ENCODE measurements around the gene MAVS.

Gene MAVS

DNA sequence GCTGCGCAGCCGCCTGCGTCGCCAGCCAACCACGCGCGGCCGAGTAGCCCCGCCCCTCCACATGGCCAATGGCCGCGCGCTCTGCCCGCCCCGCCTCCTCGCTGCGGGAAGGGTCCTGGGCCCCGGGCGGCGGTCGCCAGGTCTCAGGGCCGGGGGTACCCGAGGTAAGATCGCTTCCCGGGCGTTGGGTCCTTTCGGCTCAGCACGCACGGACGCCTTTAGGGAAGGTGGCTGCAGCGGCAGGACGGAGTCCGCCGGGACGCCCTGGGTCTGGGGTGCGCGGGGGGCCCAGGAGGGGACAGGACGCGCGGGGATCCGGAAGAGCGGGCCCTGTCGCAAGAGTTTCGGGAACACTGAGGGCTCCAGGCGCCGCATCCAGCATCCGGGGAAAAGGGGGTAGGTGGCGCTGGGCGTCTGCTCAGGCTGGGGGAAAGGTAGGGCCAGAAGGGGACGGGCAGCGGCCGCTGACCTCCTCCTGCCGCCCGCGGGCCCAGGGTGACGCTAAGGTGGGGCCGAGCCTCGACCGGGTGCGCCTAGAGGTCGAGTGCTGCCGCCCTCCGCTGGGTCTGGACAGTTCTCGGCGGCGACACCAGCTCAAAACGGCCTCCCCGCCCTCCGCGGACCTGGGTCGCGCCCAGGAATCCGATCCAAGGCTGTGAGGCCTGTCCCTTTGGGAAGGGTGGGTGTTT, at the start of gene MAVS:
MAVS (plus strand) TSS at position 95 of the 689 bp plus-strand sequence. CDS start 7,791 bp downstream, outside the sequence.
- DNase-seq = peak; percentile 87

DNA sequence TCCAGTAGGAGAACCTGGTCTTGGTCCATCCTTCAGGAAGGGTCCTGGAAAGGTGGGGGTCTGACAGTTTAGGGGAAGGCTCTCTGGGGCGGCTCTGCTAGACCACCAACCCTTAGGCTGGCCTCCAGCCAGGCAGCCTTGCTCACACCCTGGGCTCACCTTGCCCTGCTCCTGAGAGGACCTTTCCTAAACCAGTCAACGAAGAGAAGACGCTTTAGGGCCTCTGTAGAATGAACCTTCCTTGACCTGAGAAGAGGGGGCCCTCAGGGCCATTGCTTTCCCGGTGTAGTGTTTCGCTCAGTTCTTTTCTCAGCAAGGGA, 49.4 kb upstream of the MAVS start:
- DNase-seq = no peak

- DNase-seq = no peak
Measured at GRCh38 chr20:3797592-3798372, 48.9 kb upstream of the MAVS start.

DNA sequence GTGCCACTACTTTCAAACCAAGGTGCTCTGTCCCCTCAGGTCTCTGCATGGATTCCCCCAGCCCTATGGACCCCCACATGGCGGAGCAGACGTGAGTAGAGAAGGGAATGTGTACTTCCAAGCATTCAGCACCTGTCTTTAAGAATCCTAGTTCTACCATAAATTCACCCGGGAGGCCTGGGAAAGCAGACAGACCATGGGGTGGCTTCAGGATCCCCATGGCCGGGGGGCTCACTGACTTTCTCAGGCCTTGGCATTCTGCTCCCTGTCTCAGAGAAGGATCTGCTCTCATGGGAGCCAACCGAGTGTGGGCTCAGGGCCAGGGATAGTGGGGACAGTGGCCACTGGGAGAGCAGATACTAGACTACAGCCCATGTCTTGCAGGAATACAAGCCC, 48.3 kb upstream of the MAVS start:
- DNase-seq = no peak

DNA sequence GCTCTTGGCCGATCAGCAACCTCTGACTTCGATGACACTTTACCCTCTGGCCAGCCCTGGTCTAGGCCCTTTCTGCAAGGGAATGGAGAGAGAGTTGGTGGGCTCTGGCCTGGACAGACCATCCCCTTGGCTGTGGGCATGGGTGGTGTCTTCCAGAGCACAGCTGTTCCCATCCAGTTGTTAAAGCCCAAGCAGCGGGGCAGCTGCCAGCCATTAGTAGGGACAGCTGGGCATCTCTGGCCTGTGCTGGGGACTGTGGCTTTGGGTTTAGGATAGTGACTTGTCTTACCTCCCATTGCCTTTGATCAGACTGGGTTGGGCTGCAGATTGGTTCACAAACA, 47.8 kb upstream of the MAVS start:
- no peak for DNase-seq

DNA sequence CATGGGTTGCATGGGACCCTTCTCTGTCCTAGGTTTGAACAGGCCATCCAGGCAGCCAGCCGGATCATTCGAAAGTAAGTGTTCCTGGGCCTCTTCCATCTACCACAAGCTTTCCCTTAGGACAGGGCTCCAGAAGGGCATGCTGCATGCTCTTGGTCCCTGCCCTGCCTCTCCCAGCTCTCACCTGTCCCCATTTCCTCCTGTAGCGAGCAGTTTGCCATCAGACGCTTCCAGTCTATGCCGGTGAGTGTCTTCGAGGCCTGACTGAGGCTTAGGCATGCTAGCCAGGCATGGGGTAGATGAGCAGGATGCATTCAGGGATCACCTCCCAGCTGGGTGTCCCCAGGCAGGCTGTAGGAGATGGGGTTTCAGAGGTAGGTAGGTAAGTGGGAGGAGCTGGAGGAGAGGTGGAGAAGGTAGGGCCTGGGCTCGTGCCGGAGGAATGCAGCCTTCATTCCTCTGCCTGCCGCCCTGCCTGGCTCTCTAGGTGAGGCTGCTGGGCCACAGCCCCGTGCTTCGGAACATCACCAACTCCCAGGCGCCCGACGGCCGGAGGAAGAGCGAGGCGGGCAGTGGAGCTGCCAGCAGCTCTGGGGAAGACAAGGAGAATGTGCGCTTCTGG, 46.3 kb upstream of the MAVS start:
- DNase-seq = no peak

DNA sequence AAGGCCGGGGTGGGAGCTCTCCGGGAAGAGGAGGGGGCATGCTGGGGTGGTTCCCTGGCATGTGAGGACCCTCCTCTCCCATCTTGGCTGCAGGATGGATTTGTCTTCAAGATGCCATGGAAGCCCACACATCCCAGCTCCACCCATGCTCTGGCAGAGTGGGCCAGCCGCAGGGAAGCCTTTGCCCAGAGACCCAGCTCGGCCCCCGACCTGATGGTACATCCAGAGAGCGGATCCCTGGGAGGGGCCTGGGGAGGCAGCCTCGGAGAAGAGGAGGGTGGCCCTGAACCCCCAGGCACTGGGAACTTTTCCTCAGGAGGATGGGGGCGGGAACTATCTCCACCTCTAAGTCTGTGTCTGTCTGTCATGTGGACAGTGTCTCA, 45.8 kb upstream of the MAVS start:
- no peak for DNase-seq

GRCh38 chr20:3801299-3801698, 45.3 kb upstream of the MAVS start:
- DNase-seq = no peak

DNA sequence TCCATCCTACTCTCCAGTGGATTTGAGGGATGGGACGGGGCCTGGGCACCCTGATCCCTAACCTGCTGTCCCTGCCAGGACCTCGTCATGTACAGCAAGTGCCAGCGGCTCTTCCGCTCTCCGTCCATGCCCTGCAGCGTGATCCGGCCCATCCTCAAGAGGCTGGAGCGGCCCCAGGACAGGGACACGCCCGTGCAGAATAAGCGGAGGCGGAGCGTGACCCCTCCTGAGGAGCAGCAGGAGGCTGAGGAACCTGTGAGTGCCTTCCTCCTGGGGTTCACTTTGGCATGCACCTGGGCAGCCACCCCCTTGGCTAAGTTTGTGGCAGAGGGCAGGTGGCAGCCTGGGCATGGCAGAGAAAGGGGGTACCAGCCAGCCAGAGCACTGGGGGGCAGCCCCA, 44.8 kb upstream of the MAVS start:
- DNase-seq = no peak

DNA sequence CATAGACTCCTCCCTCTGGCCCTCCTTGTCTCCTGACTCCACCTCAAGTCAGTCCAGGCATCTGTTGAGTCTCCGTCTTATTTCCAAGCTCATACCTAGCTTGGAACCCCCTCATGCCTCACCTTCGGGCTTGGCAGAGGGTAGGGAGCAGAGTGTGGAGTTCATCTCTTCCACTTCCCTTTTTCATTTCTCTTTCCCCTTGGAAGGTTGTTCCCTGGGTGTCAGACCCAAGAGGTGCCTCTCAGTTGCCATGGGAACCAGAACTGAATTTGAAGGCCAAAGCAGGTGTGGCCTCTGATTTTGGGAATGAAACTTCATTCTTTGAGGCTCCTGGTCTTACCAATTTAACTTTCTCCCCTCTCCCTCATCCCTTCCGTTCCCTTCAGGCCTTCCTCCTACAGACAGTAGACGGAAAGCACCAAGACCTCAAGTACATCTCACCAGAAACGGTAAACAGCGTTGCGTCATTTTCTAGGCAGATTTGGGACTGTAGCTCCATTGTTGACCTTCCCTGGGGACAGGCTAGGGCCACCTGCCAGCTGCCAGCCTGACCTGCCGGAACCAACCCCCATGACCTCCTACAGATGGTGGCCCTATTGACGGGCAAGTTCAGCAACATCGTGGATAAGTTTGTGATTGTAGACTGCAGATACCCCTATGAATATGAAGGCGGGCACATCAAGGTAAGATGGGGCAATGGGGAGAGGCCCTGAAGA, 44.0 kb upstream of the MAVS start:
- no peak for DNase-seq

- no peak for DNase-seq
Measured at GRCh38 chr20:3803289-3803688, 43.3 kb upstream of the MAVS start.

DNA sequence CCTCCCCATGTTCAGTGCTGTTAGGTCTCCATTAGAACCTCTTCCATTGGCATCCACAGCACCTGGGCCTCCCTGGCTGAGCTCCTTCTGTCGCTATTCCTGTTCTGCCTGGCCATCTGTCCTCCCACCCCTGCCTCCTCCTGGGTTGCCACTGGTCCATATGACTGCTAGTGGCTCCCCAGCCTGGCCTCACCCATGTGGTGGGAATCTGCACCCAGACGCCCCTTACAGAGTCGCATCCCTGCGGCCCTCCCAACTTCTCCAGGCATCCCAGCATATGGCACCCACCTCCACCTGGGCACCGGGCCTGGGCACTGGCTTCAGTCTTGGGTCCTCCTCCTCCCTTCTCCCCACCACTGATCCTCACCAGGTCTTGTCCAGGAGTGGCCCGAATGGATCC, 42.8 kb upstream of the MAVS start:
- DNase-seq = no peak

DNA sequence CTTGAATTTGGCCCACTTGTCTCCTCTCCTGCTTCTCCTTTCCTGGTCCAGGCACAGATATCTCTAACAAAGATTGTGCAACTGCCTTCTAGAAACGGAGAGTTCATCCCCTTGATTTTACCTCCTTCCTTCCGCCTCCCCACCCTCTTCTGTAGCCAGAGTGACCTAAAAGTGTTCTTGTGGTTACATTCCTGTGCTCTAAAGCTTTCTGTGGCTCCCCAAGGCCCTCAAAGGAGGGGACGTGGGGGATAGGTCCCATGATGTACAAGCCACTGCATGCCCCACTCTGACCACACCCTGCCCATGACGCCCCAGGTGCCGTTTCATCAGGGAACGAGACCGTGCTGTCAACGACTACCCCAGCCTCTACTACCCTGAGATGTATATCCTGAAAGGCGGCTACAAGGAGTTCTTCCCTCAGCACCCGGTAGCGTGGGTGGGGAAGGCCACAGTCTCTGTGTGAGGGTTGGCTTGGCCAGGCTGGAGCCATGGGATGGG, 42.3 kb upstream of the MAVS start:
- DNase-seq = no peak

DNA sequence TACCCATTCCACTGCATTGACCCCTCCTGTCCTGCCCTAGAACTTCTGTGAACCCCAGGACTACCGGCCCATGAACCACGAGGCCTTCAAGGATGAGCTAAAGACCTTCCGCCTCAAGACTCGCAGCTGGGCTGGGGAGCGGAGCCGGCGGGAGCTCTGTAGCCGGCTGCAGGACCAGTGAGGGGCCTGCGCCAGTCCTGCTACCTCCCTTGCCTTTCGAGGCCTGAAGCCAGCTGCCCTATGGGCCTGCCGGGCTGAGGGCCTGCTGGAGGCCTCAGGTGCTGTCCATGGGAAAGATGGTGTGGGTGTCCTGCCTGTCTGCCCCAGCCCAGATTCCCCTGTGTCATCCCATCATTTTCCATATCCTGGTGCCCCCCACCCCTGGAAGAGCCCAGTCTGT, 41.9 kb upstream of the MAVS start:
- no peak for DNase-seq

DNA sequence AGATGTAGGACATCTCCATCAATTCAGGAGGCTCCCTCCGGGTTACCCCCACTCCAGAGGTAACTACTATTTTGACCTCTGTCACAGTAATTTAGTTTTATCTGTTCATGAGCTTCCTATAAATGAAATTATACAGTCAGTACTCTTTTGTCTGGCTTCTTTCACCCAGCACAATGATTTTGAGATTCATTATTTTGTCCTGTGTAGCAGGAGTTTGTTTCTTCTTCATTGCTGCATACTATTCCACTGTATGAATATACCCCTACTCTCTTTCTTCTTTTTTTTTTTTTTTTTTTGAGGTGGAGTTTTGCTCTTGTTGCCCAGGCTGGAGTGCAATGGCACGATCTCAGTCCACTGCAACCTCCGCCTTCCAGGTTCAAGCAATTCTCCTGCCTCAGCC, 38.1 kb upstream of the MAVS start:
- no peak for DNase-seq

DNA sequence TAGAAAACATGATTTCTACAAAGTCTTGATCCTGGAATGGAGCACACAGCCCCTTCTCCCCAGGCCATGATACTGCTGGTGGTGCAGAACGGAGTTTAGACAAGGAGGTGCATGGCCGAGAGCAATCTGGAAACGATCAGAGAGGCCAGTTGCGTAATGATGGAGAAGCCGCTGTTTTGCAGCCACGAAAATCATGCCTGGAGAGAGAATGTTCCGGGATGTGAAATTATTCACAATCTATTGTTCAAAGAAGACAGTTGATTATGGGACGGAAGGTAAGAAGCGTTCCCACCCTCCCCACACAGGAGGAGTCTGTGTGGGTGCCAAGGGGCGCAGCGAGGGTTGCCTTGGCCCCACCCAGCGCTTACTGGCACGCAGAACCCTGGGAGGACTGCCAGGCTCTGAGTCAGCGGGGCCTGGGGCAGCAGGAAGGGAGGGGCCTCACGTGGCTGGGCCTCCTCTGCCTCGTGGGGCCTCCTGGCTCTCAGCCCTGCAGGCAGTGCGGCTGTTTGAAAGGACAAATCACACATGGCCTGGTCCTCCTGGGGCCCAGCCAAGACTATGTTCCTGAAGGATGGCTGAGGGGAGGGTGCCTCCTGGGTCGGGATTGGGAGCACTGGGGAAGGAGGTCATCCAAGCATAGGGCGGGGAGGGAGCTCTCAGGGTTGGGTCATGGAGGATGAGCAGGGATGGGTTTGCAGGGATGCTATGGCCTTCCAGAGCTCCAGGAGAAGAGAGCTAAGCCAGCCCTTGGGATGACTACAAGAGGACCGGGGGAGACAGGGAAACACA, 35.0 kb upstream of the MAVS start:
- DNase-seq = peak; percentile 91

DNA sequence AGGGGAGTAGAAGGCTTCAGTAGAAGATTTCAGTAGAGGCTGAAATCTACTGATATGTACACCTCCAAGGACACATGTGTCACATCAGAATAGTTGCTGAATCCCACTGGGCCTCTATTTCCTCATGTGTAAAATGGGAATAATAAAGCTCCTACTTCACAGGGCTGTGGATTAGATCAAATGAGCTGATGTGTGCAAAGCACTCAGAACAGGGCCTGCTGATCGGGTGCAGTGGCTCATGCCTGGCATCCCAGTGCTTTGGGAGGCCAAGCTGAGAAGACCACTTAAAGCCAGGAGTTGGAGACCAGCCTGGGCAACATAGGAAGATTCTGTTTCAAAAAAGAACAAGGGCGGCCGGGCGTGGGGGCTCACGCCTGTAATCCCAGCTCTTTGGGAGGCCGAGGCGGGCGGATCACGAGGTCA, 34.4 kb upstream of the MAVS start:
- DNase-seq = no peak

DNA sequence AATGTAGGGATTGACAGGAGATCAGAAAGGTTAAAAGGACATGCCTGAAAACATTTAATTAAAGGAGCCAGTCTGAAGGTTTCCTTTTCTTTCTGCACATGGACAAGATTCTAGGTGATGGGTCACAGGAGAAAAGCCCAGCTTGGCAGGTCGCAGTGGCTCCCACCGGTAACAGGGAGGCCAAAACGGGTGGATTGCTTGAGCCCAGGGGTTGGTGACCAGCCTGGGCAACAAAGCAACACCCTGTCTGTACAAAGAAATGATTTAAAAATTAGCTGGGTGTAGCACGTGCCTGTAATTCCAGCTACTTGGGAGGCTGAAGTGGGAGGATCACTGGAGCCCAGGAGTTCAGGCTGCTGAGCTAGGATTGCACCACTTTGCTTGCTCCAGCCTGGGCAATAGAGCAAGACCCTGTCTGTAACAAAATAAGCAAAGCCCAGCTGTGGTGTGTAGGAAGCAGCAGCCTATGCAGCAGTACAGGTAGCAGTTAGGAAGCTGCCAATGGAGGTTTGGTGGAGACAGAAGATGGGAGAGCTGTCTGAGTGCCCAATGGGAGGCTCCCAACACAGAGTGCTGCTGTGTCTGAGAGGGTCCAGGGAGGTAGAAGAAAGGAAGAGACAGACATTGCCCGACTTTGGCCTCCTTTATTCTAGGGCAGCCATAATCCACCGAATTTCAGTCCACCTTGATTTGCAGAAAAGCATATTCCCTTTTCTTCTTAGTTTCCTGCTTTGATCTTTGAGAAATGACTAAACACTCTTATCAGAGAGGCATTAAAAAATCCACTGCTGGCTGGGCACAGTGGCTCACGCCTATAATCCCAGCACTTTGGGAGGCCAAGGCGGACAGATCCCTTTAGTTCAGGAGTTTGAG, 33.4 kb upstream of the MAVS start:
- DNase-seq = no peak

GRCh38 chr20:3813848-3814581, 32.6 kb upstream of the MAVS start:
- no peak for DNase-seq

GRCh38 chr20:3814928-3815495, 31.6 kb upstream of the MAVS start:
- no peak for DNase-seq

Data from stimulated activated CD4-positive, alpha-beta T cell treated with anti-CD3 and anti-CD28 coated beads, Interleukin-12 subunit alpha, Interleukin-12 subunit beta, amount 100 ng/mL, for 4 hours (primary cell).